GM12878 (cell line): ENCODE results near the gene NUDCD3. TPM values are rescaled to one million over a fixed set of nuclear protein-coding genes. Genes with fewer than 3 reads are reported as not detected.

Experiments
- ATAC-seq: fragments of 200-7000 bp; cut with Tn5 transposase; 3 replicates; pipeline ENCODE4 v1.9.1; 2020; ENCODE audit warnings: mild to moderate bottlenecking, moderate library complexity
- BruUV-seq: library from RNA; stranded (reverse); fragments of 400-500 nt; replicated peaks from 2 replicates; lab custom pipeline; 2021; lab: Mats Ljungman, UMichigan
- CTCF ChIA-PET: fragments of 300-600 bp; sonication (Branson Sonifier 250); formaldehyde crosslinking; extraction: SDS; loops from one replicate; lab custom pipeline; 2021; ENCODE audit warnings: inconsistent platforms; lab: Yijun Ruan, JAX
- POLR2A ChIA-PET: fragments of 350-600 bp; formaldehyde crosslinking; extraction: SDS; loops from one replicate; lab custom pipeline; 2021; ENCODE audit warnings: inconsistent platforms; lab: Charles Lee
- RAD21 ChIA-PET: fragments of 300-600 bp; sonication (Branson Sonifier 250); formaldehyde crosslinking; loops from one replicate; lab custom pipeline; 2023; ENCODE audit warnings: antibody characterized with exemption; ENCODE audit not compliant: unreplicated experiment; lab: Charles Lee
- SMC1A ChIA-PET: fragments of 300-600 bp; sonication (Branson Sonifier 250); formaldehyde crosslinking; loops from one replicate; lab custom pipeline; 2023; ENCODE audit not compliant: unreplicated experiment, uncharacterized antibody; lab: Charles Lee
- DNase-seq: peaks from one replicate; pipeline ENCODE4 v3.0.0-alpha.2; 2011; ENCODE audit warnings: low read depth, low spot score
- FAIRE-seq: peaks from 3 replicates; lab custom pipeline; 2011; peaks lifted over from hg19 to GRCh38; lab: Jason Lieb, UNC
- H2AFZ ChIP-seq: 2 replicates; pipeline ENCODE4 v1.6.0; 2011; ENCODE audit warnings: low read depth, low read length, control low read depth; ENCODE audit not compliant: control insufficient read depth
- H3K27ac ChIP-seq: 2 replicates; pipeline ENCODE4 v1.5.1; 2011; ENCODE audit warnings: control low read depth; ENCODE audit not compliant: control insufficient read depth, insufficient read depth
- H3K27me3 ChIP-seq, 2 experiments: replicated peaks in 1 of 2; 2 replicates each; pipeline versions ENCODE4 v1.6.0 to v1.6.1; 2011; ENCODE audit warnings: low read length in 1 of 2; ENCODE audit not compliant: control insufficient read depth in 2 of 2, insufficient read depth in 2 of 2
- H3K36me3 ChIP-seq, 2 experiments: 2 replicates each; pipeline ENCODE4 v1.5.1; 2011; ENCODE audit warnings: low read length in 1 of 2; ENCODE audit not compliant: control insufficient read depth in 2 of 2, insufficient read depth in 2 of 2
- H3K4me1 ChIP-seq: 2 replicates; pipeline ENCODE4 v1.6.1; 2011; ENCODE audit warnings: mild to moderate bottlenecking, low read length, moderate library complexity, mixed read lengths; ENCODE audit not compliant: control insufficient read depth, insufficient read depth
- H3K4me2 ChIP-seq: 2 replicates; pipeline ENCODE4 v1.6.0; 2011; ENCODE audit warnings: control low read depth; ENCODE audit not compliant: control insufficient read depth, insufficient read depth
- H3K4me3 ChIP-seq: fragments of 200-600 bp; sonication (generic); 2 replicates; pipeline ENCODE4 v1.5.1; 2016
- H3K79me2 ChIP-seq: 2 replicates; pipeline ENCODE4 v1.6.0; 2011; ENCODE audit warnings: low read length; ENCODE audit not compliant: control insufficient read depth, insufficient read depth
- H3K9ac ChIP-seq: 2 replicates; pipeline ENCODE4 v1.8.0; 2011; ENCODE audit warnings: low read length, control low read depth, mixed read lengths; ENCODE audit not compliant: control insufficient read depth, insufficient read depth
- H3K9me3 ChIP-seq: replicated peaks from 3 replicates; pipeline ENCODE4 v1.5.1; 2011; ENCODE audit warnings: mild to moderate bottlenecking, low read length; ENCODE audit not compliant: control insufficient read depth, insufficient read depth
- H4K20me1 ChIP-seq: 2 replicates; pipeline ENCODE4 v1.6.0; 2011; ENCODE audit not compliant: control insufficient read depth, insufficient read depth
- ASH2L ChIP-seq: fragments of 300-600, 200-600 bp; sonication (generic); IDR thresholded peaks from 2 replicates; pipeline ENCODE4 v1.6.1; 2017; ENCODE audit warnings: low read depth, mild to moderate bottlenecking, borderline replicate concordance
- BCL11A ChIP-seq: IDR thresholded peaks from 2 replicates; pipeline ENCODE4 v1.6.1; 2011; ENCODE audit warnings: low read depth, low read length
- CHD4 ChIP-seq: fragments of 200-600 bp; sonication (generic); IDR thresholded peaks from 2 replicates; pipeline ENCODE4 v1.6.1; 2016; ENCODE audit warnings: mild to moderate bottlenecking
- GABPA ChIP-seq: IDR thresholded peaks from 2 replicates; pipeline ENCODE4 v1.6.1; 2014; ENCODE audit warnings: antibody characterized with exemption, low read depth, mild to moderate bottlenecking, inconsistent platforms
- HDGF ChIP-seq: fragments of 450-650 bp; IDR thresholded peaks from 2 replicates; pipeline ENCODE4 v1.6.1; 2016; ENCODE audit warnings: antibody characterized with exemption
- IKZF2 ChIP-seq, 2 experiments: fragments of 450-650 bp; IDR thresholded peaks; 2 replicates each; pipeline ENCODE4 v1.6.1; 2017; ENCODE audit warnings: mild to moderate bottlenecking in 2 of 2, moderate library complexity in 2 of 2
- IRF5 ChIP-seq: fragments of 450-650 bp; IDR thresholded peaks from 2 replicates; pipeline ENCODE4 v1.6.1; 2017; ENCODE audit warnings: borderline replicate concordance
- NR2F1 ChIP-seq: fragments of 450-650 bp; conservative IDR thresholded peaks from 2 replicates; pipeline ENCODE4 v1.6.1; 2017; ENCODE audit warnings: mild to moderate bottlenecking
- USF1 ChIP-seq: IDR thresholded peaks from 2 replicates; pipeline ENCODE4 v1.6.1; 2011; ENCODE audit warnings: borderline replicate concordance, low read depth, mild to moderate bottlenecking, moderate library complexity, mixed read lengths, low read length; ENCODE audit not compliant: insufficient read depth; ENCODE audit errors: extremely low read length
- YY1 ChIP-seq: IDR thresholded peaks from 2 replicates; pipeline ENCODE4 v1.6.1; 2011; ENCODE audit warnings: low read depth, mild to moderate bottlenecking, low read length
- WGBS: methylation state at CpG from one replicate; pipeline ENCODE4 v1.1.6; 2016; ENCODE audit warnings: low lambda C conversion rate; ENCODE audit not compliant: insufficient replicate concordance, insufficient coverage; ENCODE audit errors: missing lambda C conversion rate; 5-methylcytosine and 5-hydroxymethylcytosine counted together
- in situ Hi-C: fragments of 300-500 bp; cut with MboI; formaldehyde crosslinking; loops from 9 replicates; pipeline ENCODE4 v1.14.3; 2018; ENCODE audit warnings: mixed read lengths
- intact Hi-C: fragments of 100-400 bp; cut with micrococcal nuclease; formaldehyde crosslinking; loops from one replicate; pipeline ENCODE4 v1.14.2; 2022; ENCODE audit not compliant: unreplicated experiment
- polyA plus RNA-seq, 11 experiments: library from polyadenylated mRNA; depleted of rRNA in 4 of 11; unstranded in 6 of 11; stranded (reverse) in 5 of 11; fragments of >200 nt; fragmentation: Nextera tagmentation in 4 of 11; fragmentation: Illumina TruSeq in 1 of 11; extraction: Ambion mirVana in 4 of 11; extraction: Trizol in 1 of 11; gene quantifications; 1 replicate in 1 of 11; 2 replicates in 10 of 11; pipeline versions ENCODE4 v1.2.1 to v1.2.3, GENCODE V29; 2011 to 2016; ENCODE audit warnings: inconsistent platforms in 2 of 11, missing spikeins in 2 of 11, low read depth in 1 of 11
- total RNA-seq, 4 experiments: library from RNA; depleted of rRNA in 3 of 4; stranded (reverse); fragments of >200 nt in 3 of 4; fragmentation: Illumina TruSeq in 1 of 4; extraction: Trizol in 1 of 4; gene quantifications; 2 replicates each; pipeline versions ENCODE4 v1.2.1 to v1.2.3, GENCODE V29; 2013 to 2021

NUDCD3 gene
- total and polyA plus RNA-seq, 10 of the 15 experiments (the other 5 are each of a cell fraction or from before 2014, with no cell fraction given): 25.0 to 89.8 (median 46.4) TPM

- no peaks in the 10 kb centered on the region for H3K79me2 ChIP-seq
- H4K20me1 ChIP-seq: no peaks in the 10 kb centered on the region
- no peak for ATAC-seq
- FAIRE-seq: no peak
- H2AFZ ChIP-seq: no peak overlapping the region
- H3K27me3 ChIP-seq: no peaks in the 10 kb centered on the region
- no TSS peak for BruUV-seq
- in situ Hi-C loops (no loop called here), intact Hi-C loops (no loop called here)
- no peaks in the 10 kb centered on the region for H3K4me1 ChIP-seq
- H3K9ac ChIP-seq: no peak overlapping the region
- CTCF ChIA-PET: no interaction called here
- no peak overlapping the region for H3K27ac ChIP-seq
- no peak overlapping the region for H3K4me3 ChIP-seq
- WGBS: 18% methylated on average over 19 of the region's 19 CpGs
- H3K9me3 ChIP-seq: no peaks in the 10 kb centered on the region; the same call in 2 of the 3 replicates
- SMC1A ChIA-PET: no interaction called here
- no peak for DNase-seq
- H3K4me2 ChIP-seq: no peak overlapping the region
- POLR2A ChIA-PET: no interaction called here
- RAD21 ChIA-PET: no interaction called here
- TF ChIP-seq IKZF2 (IDR thresholded peaks at IDR 0.05) (no peak), ASH2L (no peak), GABPA (no peak), USF1 (no peak), HDGF (no peak), CHD4 (no peak), YY1 (no peak), NR2F1 (no peak), BCL11A (no peak), IRF5 (no peak)
- H3K36me3 ChIP-seq: no peaks in the 10 kb centered on the region
These were observed 156.3 kb downstream of the NUDCD3 start for GRCh38 chr7:44333911-44334733.
